ENCODE results near the gene CPT2. TPM values are rescaled to one million over a fixed set of nuclear protein-coding genes. Genes with fewer than 3 reads are reported as not detected.

Gene CPT2
- total and polyA plus RNA-seq, 2 of the 13 experiments (the other 11 are each of a cell fraction or from before 2014, with no cell fraction given), result 12.6 to 14.6 TPM

- TF ChIP-seq ZNF331 (CRISPR knock-in tag; IDR thresholded peaks at IDR 0.05) (no peak; the same call in 1 of the 2 replicates), ZNF749 (CRISPR knock-in tag; IDR thresholded peaks at IDR 0.05; ENCODE audit: borderline replicate concordance) (peak; percentile 87; the same call in 1 of the 2 replicates), ZNF296 (CRISPR knock-in tag; conservative IDR thresholded peaks at IDR 0.05) (no peak), TCF7 (IDR thresholded peaks at IDR 0.05; ENCODE audit: low read depth) (no peak), ZNF138 (CRISPR knock-in tag; IDR thresholded peaks at IDR 0.05; ENCODE audit: low read depth) (0 out of 2 replicates have a peak, but pooled peaks have one; percentile 54), SNAPC5 (CRISPR knock-in tag; IDR thresholded peaks at IDR 0.05; ENCODE audit: borderline replicate concordance) (no peak), TFDP1 (CRISPR knock-in tag; IDR thresholded peaks at IDR 0.05; ENCODE audit: borderline replicate concordance) (peak; percentile 83; the same call in 1 of the 2 replicates), HOMEZ (CRISPR knock-in tag; IDR thresholded peaks at IDR 0.05; ENCODE audit: low read depth) (0 out of 2 replicates have a peak, but pooled peaks have one; percentile 17), MTERF4 (CRISPR knock-in tag; IDR thresholded peaks at IDR 0.05) (no peak), LRRFIP1 (CRISPR knock-in tag; conservative IDR thresholded peaks at IDR 0.05) (no peak; the same call in 1 of the 2 replicates), ZNF367 (CRISPR knock-in tag; IDR thresholded peaks at IDR 0.05; ENCODE audit: borderline replicate concordance) (no peak), ZNF264 (CRISPR knock-in tag; IDR thresholded peaks at IDR 0.05) (no peak; the same call in 1 of the 2 replicates), MAX (IDR thresholded peaks at IDR 0.05) (peak; percentile 85), ZNF510 (CRISPR knock-in tag; IDR thresholded peaks at IDR 0.05; ENCODE audit: low read depth) (peak; percentile 76; the same call in 1 of the 2 replicates), ZSCAN25 (CRISPR knock-in tag; IDR thresholded peaks at IDR 0.05) (no peak), ZBTB38 (CRISPR knock-in tag; IDR thresholded peaks at IDR 0.05) (peak; percentile 95), CENPX (CRISPR knock-in tag; IDR thresholded peaks at IDR 0.05) (no peak), XRCC5 (optimal IDR thresholded peaks at IDR 0.05; ENCODE audit: low read length) (peak; percentile 22), MXD1 (CRISPR knock-in tag; IDR thresholded peaks at IDR 0.05) (peak; percentile 91), ZNF703 (CRISPR knock-in tag; IDR thresholded peaks at IDR 0.05; ENCODE audit: borderline replicate concordance) (no peak), ZNF496 (CRISPR knock-in tag; IDR thresholded peaks at IDR 0.05; ENCODE audit: insufficient replicate concordance) (no peak)
Measured at GRCh38 chr1:53220171-53220961, 23.7 kb downstream of the CPT2 start, which contains the start of gene CZIB (continued).
